ENCODE data around the gene ERAP2.
"Not testable (repeated sequence)": the region's sequence is repeated elsewhere in the genome, so short reads cannot be mapped to it uniquely, and the experiment has no call there.

Gene ERAP2

GRCh38 chr5:96876292-96876850 is at the start of gene ERAP2:
Gene ERAP2, plus strand, starts transcription at chr5:96876500. Its CDS starts 3,186 bp downstream, at chr5:96879686.
- no peak for DNase-seq (ENCODE audit: low read depth)

GRCh38 chr5:96829297-96829696 is 47.0 kb upstream of the ERAP2 start:
- DNase-seq (ENCODE audit: low read depth) = no peak

DNA sequence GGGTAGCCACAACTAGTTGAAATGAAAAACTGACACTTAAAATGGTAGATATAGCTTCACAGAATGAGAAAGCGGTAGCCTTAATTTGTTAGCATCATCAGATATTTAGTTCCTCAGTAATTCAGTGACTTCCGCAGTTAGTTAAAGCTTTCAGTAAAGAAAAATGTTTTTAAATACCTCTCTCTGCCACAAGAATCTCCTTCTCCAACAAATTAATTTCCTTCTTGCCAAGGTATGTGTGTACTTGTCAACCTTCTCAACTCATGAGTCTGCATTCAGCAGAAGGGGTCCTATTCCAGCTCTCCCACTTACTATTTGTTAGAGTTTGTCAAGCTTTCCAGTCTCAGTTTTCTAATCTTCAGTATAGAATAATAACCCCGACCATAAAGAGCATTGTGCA is 42.3 kb upstream of the ERAP2 start:
- DNase-seq (ENCODE audit: low read depth) = no peak

DNA sequence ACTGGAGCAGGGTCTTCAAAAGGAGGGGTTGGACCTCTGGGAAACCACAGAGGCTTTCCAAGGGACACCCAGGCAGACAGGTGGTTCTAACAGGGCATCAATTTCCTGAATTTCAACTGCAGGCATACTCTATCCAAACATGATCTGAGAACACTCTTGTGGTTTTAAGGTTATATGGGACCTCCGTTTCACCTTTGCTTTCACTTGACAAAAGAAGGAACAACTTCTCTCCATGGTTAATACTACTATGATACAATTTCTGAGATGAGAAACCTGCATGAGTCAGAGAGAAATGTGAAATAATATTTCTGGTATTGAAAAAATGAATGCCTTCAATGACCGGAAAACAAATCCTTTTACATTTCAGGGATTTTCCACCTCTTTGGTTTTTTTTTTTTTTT is 40.5 kb upstream of the ERAP2 start:
- no peak for DNase-seq (ENCODE audit: low read depth)

DNA sequence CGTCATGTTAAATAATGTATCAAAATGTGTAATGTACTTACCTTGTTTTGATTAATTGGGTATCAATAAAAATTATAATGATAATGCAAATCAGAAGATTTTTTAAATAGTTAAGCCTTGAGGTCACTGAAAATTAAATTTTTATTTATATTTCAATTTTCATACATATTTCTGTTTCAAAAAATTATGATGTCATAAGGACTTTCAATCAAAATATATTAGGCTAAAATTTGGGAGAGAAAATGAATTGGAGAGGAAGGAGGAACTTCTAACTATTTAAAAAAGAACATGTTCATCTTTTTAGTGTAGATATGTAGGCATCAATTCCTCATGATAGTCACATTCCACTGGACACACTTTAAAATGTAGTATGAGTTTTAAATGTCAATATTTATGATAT is 39.5 kb upstream of the ERAP2 start:
- no peak for DNase-seq (ENCODE audit: low read depth)

DNA sequence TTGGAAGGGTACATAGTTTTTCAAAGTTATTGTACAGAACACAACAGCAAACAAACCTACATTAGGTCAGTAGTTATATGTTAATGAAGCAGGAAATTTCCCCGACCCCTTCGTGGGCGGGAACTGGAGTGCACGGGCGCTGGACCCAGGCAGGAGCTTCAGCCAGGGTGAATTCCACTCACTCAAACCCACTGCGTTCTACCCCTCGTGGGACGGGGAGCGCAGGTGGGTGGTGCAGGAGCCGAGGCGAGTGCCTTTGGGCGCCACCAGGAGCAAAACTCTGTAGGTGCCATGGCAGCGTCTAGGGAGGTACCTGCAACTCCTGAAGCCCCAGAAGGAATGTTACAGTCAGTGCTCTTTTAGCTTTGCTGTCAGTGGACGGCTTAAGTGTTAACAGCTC is 39.0 kb upstream of the ERAP2 start:
- no peak for DNase-seq (ENCODE audit: low read depth)

DNA sequence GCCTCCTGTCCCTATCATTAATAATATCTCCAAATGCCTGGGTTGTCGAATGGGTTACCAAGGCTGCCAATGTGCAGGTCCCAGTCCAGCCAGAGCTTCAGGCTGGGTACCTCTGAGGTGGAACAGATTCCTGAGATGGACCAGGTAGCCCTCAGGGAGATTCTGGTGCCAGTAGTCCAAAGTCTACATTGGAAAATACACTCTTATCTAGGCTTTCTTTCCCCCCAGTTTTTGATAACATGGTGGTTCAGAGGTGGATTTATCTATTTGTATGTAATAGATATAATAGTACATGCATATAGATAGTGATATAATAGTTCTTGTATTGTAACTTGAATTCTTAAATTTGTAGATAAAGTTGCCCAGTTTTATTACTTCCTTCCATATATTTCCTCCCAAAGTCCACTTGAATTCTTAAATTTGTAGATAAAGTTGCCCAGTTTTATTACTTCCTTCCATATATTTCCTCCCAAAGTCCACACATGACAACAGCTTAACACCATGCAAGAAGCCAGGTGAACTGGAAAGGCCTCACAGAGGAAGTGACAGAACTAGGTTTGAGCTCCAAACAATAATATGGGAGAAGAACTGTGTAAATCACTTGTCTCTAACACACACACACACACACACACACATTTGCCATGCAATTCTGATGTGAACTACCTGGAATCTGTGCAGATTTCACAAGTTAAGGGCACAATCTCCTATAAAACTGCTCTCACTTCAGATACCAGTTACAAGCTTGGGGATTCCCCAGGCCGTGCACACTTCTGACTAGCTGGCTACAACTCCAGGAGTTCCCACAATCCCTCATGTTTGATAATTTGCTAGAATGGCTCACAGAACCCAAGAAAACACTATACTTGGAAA is 37.9 kb upstream of the ERAP2 start:
- DNase-seq (ENCODE audit: low read depth) = no peak

- no peak for DNase-seq (ENCODE audit: low read depth)
Observed at GRCh38 chr5:96839071-96839592, 37.2 kb upstream of the ERAP2 start.

DNA sequence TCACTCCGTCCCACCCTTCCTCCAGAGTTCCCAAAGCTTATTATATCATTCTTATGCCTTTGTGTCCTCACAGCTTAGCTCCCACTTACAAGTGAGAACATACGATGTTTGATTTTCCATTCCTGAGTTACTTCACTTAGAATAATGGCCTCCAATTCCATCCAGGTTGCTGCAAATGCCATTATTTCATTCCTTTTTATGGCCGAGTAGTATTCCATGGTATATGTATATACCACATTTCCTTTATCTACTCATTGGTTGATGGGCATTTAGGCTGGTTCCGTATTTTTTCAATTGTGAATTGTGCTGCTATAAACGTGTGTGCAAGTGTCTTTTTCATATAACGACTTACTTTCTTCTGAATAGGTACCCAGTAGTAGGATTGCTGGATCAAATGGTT is 34.4 kb upstream of the ERAP2 start:
- DNase-seq (ENCODE audit: low read depth) = not testable (repeated sequence)

GRCh38 chr5:96843140-96843539 is 33.2 kb upstream of the ERAP2 start:
- no peak for DNase-seq (ENCODE audit: low read depth)

- DNase-seq (ENCODE audit: low read depth) = no peak
Observed at GRCh38 chr5:96844481-96844990, 31.8 kb upstream of the ERAP2 start.

- DNase-seq (ENCODE audit: low read depth) = no peak
Observed at GRCh38 chr5:96851312-96852062, 24.8 kb upstream of the ERAP2 start.

DNA sequence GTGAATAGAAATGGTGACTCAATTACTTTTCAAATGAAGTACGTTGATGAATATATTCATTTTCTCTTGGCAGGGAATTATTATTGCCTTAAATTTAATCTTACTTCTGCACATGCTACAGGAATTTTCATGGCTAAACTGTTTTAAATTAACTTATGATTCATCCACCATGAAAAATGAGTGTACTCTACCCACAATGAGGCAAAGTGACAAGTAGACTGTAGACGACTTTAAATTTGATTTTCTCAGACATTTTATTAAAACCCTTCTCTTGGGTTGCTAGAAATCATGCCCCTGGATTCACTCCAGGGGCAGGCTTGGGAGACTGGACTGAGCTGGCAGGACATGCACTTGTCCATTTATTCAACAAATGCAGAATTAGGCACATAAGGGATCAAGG is 23.5 kb upstream of the ERAP2 start:
- no peak for DNase-seq (ENCODE audit: low read depth)

- DNase-seq (ENCODE audit: low read depth) = no peak
Observed at GRCh38 chr5:96854067-96854466, 22.2 kb upstream of the ERAP2 start.

DNA sequence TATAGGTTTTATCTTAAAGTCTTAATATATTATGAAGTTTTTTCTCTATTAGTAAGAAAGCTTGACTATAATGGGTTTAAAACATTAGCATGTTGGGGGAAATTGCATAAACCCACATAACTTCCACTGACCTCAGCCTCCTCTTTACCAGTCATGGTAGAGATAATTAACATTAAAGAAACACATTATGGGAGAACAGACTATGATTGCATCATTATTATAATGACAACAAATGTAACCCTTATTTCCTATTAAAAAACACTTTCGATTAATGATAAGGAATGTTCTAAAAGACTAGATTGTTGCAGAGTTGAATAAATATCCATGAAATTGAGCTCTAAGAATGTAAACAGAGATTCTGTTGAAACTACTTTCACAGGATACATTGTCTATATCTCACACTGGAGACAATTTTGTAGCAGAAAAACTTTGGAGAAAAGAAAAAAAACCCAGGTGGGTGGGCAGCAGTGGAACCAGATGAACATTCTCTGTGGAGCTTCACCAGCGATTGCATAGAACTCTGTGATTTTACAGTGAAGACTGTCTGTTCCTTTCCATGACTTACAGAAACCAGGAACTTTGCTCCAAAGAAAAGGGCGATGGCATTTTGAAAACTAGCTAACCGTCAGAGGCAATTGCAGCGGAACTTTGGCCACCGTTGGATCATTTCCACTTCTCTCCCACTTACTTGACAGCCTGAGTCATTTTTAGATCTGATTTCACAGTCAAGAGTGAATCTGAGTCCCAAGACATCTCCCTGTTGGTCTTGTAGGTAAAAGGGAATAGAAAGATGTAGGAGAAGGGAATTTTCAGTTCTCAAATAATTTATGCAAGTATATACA is 21.0 kb upstream of the ERAP2 start:
- no peak for DNase-seq (ENCODE audit: low read depth)

DNA sequence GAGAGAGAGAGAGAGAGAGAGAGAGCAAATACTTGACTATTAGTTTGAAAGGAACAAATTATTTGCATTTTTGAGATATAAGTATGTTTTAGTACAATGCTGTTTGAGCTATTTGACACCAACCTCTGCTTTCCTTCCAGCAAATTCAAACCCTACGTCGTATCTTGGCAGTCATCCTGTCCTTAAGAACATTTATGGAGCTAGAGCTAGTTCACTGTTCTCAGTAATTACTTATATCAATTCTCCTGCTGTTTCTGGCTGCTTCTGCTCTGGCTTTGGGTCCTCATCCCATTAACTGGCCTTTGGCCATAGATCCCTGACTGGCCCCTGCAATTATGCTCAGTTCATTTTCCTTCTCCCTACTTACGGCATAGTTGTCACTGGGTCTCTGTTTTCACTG is 19.9 kb upstream of the ERAP2 start:
- no peak for DNase-seq (ENCODE audit: low read depth)

- DNase-seq (ENCODE audit: low read depth) = no peak
Observed at GRCh38 chr5:96857454-96857853, 18.8 kb upstream of the ERAP2 start.

DNA sequence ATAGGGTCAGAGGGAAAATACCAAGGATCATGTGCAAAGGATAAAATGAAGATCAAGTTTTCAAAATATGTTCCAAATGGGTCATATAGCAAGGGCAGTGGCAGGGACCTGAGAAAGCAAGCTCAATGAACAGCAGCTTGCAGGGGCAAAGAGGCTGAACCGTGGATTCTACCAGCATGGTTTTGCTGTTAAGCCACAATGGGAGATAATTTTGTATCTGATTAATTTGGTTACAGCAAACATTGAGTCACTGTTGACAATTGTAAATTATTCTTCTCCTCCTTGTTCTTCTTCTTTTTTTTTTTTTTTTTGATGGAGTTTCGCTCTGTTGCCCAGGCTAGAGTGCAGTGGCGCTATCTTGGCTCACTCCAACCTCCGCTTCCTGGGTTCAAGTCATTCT is 18.4 kb upstream of the ERAP2 start:
- DNase-seq (ENCODE audit: low read depth) = no peak

- no peak for DNase-seq (ENCODE audit: low read depth)
Observed at GRCh38 chr5:96859375-96859774, 16.9 kb upstream of the ERAP2 start.

DNA sequence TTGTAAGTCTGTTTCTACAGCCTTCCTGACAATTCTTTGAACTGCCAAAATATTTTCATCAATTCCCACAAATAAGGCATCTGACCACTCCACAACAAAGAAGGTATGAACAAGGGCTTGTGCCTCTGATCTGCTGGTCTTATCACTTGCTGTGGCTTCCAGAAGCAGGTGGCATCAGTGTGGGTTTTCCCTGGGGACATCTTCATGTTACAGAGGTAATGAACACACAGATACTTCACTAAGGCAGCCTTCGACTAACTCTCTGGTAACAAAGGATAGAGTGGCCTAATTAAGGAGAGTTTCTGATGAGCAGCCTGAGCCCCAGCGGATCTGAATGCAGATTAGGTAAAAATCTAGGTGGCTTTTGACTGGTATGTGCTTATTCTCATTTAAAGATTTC is 15.2 kb upstream of the ERAP2 start:
- DNase-seq (ENCODE audit: low read depth) = no peak

DNA sequence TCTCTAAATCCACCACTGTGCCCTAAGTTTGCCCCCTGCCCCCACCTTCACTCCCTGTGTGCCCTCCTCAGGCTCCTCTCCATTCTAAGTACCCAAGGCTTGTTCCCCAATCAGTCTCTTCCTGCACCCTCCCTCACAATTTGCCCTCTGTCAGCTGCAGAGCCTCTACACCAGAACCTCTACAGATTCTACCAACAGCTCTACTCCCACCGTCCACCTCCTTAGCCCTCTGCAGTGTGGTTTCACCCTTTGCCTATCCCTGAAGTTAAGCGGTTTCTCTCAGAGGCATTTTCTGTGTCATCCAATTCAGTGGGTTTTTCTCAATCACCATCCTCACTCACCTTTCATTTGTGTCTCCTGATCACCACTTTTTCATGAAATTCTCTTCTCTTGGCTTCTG is 13.2 kb upstream of the ERAP2 start:
- DNase-seq (ENCODE audit: low read depth) = no peak

Data from activated T-cell treated with anti-CD3 and anti-CD28 coated beads for 48 hours (primary cell).